Measurements from ENCODE around the gene LARP1B.
"Not testable (repeated sequence)": the region's sequence is repeated elsewhere in the genome, so short reads cannot be mapped to it uniquely, and the experiment has no call there.

Gene LARP1B

DNA sequence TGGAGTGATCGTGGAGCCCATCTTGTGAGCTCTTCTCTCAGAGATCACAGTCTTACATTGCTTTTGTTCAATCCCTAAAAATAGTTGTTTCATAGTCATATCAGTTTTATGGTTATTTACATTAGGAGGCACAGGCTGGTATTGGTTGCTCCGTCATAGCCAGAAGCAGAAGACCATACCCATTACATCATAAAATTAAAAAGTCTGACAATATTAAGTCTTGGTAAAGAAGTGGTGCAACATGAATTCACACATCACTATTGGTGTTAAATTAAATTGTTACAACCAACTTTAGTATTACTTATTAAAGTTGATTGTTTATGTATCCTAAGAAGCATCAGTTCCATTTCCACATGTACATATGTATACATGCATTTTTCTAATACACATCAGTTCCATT, 84.6 kb downstream of the LARP1B start:
- no peaks in the 10 kb centered on the region for H3K36me3 ChIP-seq (ENCODE audit: control insufficient read depth, insufficient read depth, low read length)
- no peak overlapping the region for H3K9ac ChIP-seq (ENCODE audit: low read depth, low read length)
- H3K9me3 ChIP-seq (ENCODE audit: control insufficient read depth, insufficient read depth, low read length), result no peaks in the 10 kb centered on the region
- no peaks in the 10 kb centered on the region for H3K4me1 ChIP-seq (ENCODE audit: control insufficient read depth, insufficient read depth, low read length)
- no peaks in the 10 kb centered on the region for H3K27me3 ChIP-seq (ENCODE audit: control insufficient read depth, insufficient read depth, low read length)
- no peak overlapping the region for H3K4me3 ChIP-seq (ENCODE audit: low read depth, low read length)

DNA sequence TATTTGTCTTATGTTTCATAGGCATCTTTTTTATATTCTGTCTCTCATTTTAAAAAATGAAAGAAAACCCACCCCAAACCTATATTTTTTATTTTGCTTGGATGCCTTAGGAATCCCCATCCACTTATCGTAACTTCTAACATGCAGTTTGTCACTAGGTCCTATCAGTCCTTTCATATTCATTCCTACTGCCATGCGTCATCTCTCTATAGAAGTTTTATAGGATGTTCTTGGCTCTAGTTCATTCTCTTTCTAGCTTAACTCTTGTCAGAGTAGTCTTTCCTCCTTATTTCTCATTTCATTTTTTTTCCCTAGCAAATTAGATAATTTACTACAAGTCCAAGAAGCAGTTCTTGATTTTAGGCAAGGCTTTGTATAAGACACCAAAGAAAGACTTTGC, 92.7 kb downstream of the LARP1B start:
- H3K9me3 ChIP-seq (ENCODE audit: control insufficient read depth, insufficient read depth, low read length), result no peaks in the 10 kb centered on the region
- H3K9ac ChIP-seq (ENCODE audit: low read depth, low read length), result no peak overlapping the region
- no peaks in the 10 kb centered on the region for H3K4me1 ChIP-seq (ENCODE audit: control insufficient read depth, insufficient read depth, low read length)
- no peak overlapping the region for H3K4me3 ChIP-seq (ENCODE audit: low read depth, low read length)
- H3K36me3 ChIP-seq (ENCODE audit: control insufficient read depth, insufficient read depth, low read length), result peaks cover 3% of the 10 kb centered on the region
- H3K27me3 ChIP-seq (ENCODE audit: control insufficient read depth, insufficient read depth, low read length), result no peaks in the 10 kb centered on the region

DNA sequence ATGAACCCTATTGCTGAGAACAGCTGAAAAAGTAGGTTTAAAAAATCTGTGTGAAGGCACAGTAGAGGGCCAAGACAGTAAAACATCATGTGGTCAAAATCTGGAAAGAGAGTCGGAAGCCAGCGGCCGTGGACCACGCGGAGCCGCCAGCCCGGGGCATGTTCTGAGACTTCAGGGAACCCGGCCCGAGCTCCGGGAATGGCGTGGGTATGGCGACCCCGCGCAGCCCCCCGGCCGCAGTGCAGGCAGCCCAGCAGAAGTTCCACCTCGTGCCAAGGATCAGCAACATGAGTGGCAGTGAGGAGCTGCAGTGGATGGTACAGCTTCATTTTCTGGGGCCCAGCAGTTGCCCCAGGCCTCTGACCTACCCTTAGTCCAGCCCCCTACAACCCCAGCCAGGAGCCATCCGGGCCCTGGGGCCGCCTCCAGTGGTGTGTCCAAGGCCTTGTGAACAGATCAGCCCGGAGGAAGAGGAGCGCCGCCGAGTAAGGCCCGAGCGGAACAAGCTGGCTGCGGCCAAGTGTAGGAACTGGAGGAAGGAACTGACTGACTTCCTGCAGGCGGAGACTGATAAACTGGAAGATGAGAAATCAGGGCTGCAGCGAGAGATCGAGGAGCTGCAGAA, 94.2 kb downstream of the LARP1B start:
- Histone ChIP-seq H3K4me1 (ENCODE audit: control insufficient read depth, insufficient read depth, low read length) (no peaks in the 10 kb centered on the region), H3K36me3 (ENCODE audit: control insufficient read depth, insufficient read depth, low read length) (peaks cover 3% of the 10 kb centered on the region), H3K27me3 (ENCODE audit: control insufficient read depth, insufficient read depth, low read length) (no peaks in the 10 kb centered on the region), H3K9me3 (ENCODE audit: control insufficient read depth, insufficient read depth, low read length) (no peaks in the 10 kb centered on the region), H3K4me3 (ENCODE audit: low read depth, low read length) (no peak overlapping the region), H3K9ac (ENCODE audit: low read depth, low read length) (no peak overlapping the region)

DNA sequence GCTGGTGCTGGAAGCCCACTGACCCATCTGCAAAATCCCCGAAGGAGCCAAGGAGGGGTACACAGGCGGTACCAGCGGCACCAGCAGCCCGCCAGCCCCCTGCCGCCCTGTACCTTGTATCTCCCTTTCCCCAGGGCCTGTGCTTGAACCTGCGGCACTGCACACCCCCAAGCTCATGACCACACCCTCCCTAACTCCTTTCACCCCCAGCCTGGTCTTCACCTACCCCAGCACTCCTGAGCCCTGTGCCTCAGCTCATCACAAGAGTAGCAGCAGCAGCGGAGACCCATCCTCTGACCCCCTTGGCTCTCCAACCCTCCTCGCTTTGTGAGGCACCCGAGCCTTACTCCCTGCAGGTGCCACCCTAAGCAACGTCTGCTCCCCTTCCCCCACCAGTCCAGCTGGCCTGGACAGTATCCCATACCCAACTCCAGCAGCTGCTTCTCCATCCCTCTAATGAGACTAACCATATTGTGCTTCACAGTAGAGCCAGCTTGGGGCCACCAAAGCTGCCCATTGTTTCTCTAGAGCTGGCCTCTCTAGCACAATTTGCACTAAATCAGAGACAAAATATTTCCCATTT, 94.9 kb downstream of the LARP1B start:
- Histone ChIP-seq H3K36me3 (ENCODE audit: control insufficient read depth, insufficient read depth, low read length) (peaks cover 3% of the 10 kb centered on the region), H3K9ac (ENCODE audit: low read depth, low read length) (no peak overlapping the region), H3K9me3 (ENCODE audit: control insufficient read depth, insufficient read depth, low read length) (no peaks in the 10 kb centered on the region), H3K27me3 (ENCODE audit: control insufficient read depth, insufficient read depth, low read length) (no peaks in the 10 kb centered on the region), H3K4me1 (ENCODE audit: control insufficient read depth, insufficient read depth, low read length) (peaks cover 2% of the 10 kb centered on the region), H3K4me3 (ENCODE audit: low read depth, low read length) (no peak overlapping the region)

GRCh38 chr4:128156472-128156871, 95.4 kb downstream of the LARP1B start:
- H3K27me3 ChIP-seq (ENCODE audit: control insufficient read depth, insufficient read depth, low read length); H3K36me3 ChIP-seq (ENCODE audit: control insufficient read depth, insufficient read depth, low read length): not testable (repeated sequence)

GRCh38 chr4:128158894-128159293, 97.8 kb downstream of the LARP1B start:
- H3K4me3 ChIP-seq (ENCODE audit: low read depth, low read length), result no peak overlapping the region
- no peaks in the 10 kb centered on the region for H3K27me3 ChIP-seq (ENCODE audit: control insufficient read depth, insufficient read depth, low read length)
- H3K9ac ChIP-seq (ENCODE audit: low read depth, low read length), result no peak overlapping the region
- H3K4me1 ChIP-seq (ENCODE audit: control insufficient read depth, insufficient read depth, low read length), result peaks cover 21% of the 10 kb centered on the region
- H3K9me3 ChIP-seq (ENCODE audit: control insufficient read depth, insufficient read depth, low read length), result no peaks in the 10 kb centered on the region
- peaks cover 3% of the 10 kb centered on the region for H3K36me3 ChIP-seq (ENCODE audit: control insufficient read depth, insufficient read depth, low read length)

More at GRCh38 chr4:128156472-128156871, 95.4 kb downstream of the LARP1B start:
- H3K9ac ChIP-seq (ENCODE audit: low read depth, low read length); H3K4me1 ChIP-seq (ENCODE audit: control insufficient read depth, insufficient read depth, low read length); H3K9me3 ChIP-seq (ENCODE audit: control insufficient read depth, insufficient read depth, low read length); H3K4me3 ChIP-seq (ENCODE audit: low read depth, low read length): not testable (repeated sequence)

DNA sequence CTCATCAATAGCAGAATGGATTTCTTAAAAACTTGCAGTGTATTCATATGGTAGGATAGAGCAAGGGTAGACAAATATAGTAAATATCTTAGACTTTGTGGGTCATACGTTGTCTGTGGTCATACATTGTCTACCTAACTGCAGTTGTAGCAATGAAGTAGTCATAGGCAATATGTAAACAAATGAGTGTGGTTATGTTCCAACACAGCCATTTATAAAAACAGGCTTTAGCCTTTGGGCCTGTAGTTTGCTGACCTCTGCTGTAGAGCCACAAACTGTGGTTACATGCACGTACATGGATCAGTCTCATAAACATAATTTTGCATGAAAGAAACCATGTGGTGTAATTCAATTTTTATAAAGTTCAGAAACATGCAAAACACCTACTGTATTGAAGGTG, 98.9 kb downstream of the LARP1B start:
- no peak overlapping the region for H3K4me3 ChIP-seq (ENCODE audit: low read depth, low read length)
- H3K9ac ChIP-seq (ENCODE audit: low read depth, low read length), result no peak overlapping the region
- no peaks in the 10 kb centered on the region for H3K27me3 ChIP-seq (ENCODE audit: control insufficient read depth, insufficient read depth, low read length)
- peaks cover 3% of the 10 kb centered on the region for H3K36me3 ChIP-seq (ENCODE audit: control insufficient read depth, insufficient read depth, low read length)
- H3K4me1 ChIP-seq (ENCODE audit: control insufficient read depth, insufficient read depth, low read length), result peaks cover 21% of the 10 kb centered on the region
- no peaks in the 10 kb centered on the region for H3K9me3 ChIP-seq (ENCODE audit: control insufficient read depth, insufficient read depth, low read length)

DNA sequence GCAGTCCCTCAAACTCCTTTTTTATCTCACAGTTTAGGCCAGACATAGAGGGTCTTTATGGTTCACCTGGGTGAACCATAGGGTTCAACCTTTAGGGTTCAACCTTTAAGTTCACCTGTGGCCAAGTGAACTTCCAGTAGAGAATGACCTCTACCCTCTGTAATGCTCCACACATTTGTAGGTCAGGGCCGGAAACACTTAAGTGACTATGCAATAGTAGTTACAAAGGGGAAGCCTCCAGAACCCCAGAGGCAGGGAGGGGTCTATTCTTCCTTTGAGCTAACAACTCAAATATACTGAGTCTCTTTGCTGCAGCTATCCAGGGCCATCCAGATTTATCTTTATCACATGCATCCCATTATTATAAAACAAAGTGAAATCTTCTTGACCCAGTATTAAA, 100.0 kb downstream of the LARP1B start:
- H3K36me3 ChIP-seq (ENCODE audit: control insufficient read depth, insufficient read depth, low read length), result peaks cover under 1% of the 10 kb centered on the region
- H3K9ac ChIP-seq (ENCODE audit: low read depth, low read length), result no peak overlapping the region
- no peaks in the 10 kb centered on the region for H3K9me3 ChIP-seq (ENCODE audit: control insufficient read depth, insufficient read depth, low read length)
- peaks cover 21% of the 10 kb centered on the region for H3K4me1 ChIP-seq (ENCODE audit: control insufficient read depth, insufficient read depth, low read length)
- H3K4me3 ChIP-seq (ENCODE audit: low read depth, low read length), result no peak overlapping the region
- H3K27me3 ChIP-seq (ENCODE audit: control insufficient read depth, insufficient read depth, low read length), result no peaks in the 10 kb centered on the region

GRCh38 chr4:128162434-128162833, 101.3 kb downstream of the LARP1B start:
- Histone ChIP-seq H3K4me1 (ENCODE audit: control insufficient read depth, insufficient read depth, low read length) (peaks cover 21% of the 10 kb centered on the region), H3K9ac (ENCODE audit: low read depth, low read length) (no peak overlapping the region)

GRCh38 chr4:128163177-128164117, 102.3 kb downstream of the LARP1B start:
- H3K36me3 ChIP-seq (ENCODE audit: control insufficient read depth, insufficient read depth, low read length), result no peaks in the 10 kb centered on the region
- H3K4me3 ChIP-seq (ENCODE audit: low read depth, low read length), result no peak overlapping the region
- H3K9me3 ChIP-seq (ENCODE audit: control insufficient read depth, insufficient read depth, low read length), result no peaks in the 10 kb centered on the region
- no peak overlapping the region for H3K9ac ChIP-seq (ENCODE audit: low read depth, low read length)
- peaks cover 21% of the 10 kb centered on the region for H3K4me1 ChIP-seq (ENCODE audit: control insufficient read depth, insufficient read depth, low read length)
- H3K27me3 ChIP-seq (ENCODE audit: control insufficient read depth, insufficient read depth, low read length), result no peaks in the 10 kb centered on the region

More at GRCh38 chr4:128162434-128162833, 101.3 kb downstream of the LARP1B start:
- Histone ChIP-seq H3K27me3 (ENCODE audit: control insufficient read depth, insufficient read depth, low read length) (no peaks in the 10 kb centered on the region), H3K9me3 (ENCODE audit: control insufficient read depth, insufficient read depth, low read length) (no peaks in the 10 kb centered on the region), H3K36me3 (ENCODE audit: control insufficient read depth, insufficient read depth, low read length) (no peaks in the 10 kb centered on the region), H3K4me3 (ENCODE audit: low read depth, low read length) (no peak overlapping the region)

- no peaks in the 10 kb centered on the region for H3K27me3 ChIP-seq (ENCODE audit: control insufficient read depth, insufficient read depth, low read length)
- no peak overlapping the region for H3K9ac ChIP-seq (ENCODE audit: low read depth, low read length)
- H3K4me3 ChIP-seq (ENCODE audit: low read depth, low read length), result no peak overlapping the region
- peaks cover 14% of the 10 kb centered on the region for H3K4me1 ChIP-seq (ENCODE audit: control insufficient read depth, insufficient read depth, low read length)
- no peaks in the 10 kb centered on the region for H3K36me3 ChIP-seq (ENCODE audit: control insufficient read depth, insufficient read depth, low read length)
- H3K9me3 ChIP-seq (ENCODE audit: control insufficient read depth, insufficient read depth, low read length), result no peaks in the 10 kb centered on the region
Observed at GRCh38 chr4:128166982-128167381, 105.9 kb downstream of the LARP1B start.

Data from iPS-15b (cell line).